A549 treated with CpdA at 1 μM for 4 hours (cell line): ENCODE results near the gene SLC9A4. TPM values are rescaled to one million over a fixed set of nuclear protein-coding genes. Genes with fewer than 3 reads are reported as not detected.

Experiments
- total RNA-seq: library from RNA; stranded (reverse); fragments of 200-300 nt; extraction: Qiagen RNA extraction; gene quantifications from 5 replicates; pipeline ENCODE4 v1.2.3, GENCODE V29; 2022; ENCODE audit warnings: low read depth

Gene SLC9A4
- total RNA-seq, result not detected in 5 replicates

DNA sequence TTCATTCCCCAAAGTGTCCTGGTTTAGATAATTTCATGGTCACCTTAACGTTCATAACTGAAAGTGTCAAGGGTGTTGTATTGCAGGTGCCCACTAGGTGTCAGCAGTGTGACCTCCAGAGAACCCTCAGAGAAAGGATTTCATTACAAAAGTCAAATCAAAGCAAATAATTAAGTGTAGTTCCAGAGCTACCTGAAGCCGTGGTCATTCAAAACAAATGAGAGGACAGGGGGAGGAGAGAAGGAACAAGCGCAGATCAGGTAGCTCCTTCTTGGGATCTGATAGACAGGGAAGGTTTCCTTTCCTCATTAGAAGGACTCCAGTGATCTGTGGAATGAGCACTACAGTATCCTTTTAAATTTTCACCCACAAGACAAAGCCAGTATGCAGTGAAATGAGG, at the start of gene SLC9A4:
Gene SLC9A4, plus strand, starts transcription at position 207 of the 400 bp plus-strand sequence. CDS start 534 bp downstream, outside the sequence.

Other genes with a start within 250 kb of the SLC9A4 start
- gene IL1RL1, start 161.7 kb upstream of the SLC9A4 start, total RNA-seq, result 0.72 to 1.9 TPM (median 1.3 TPM) in 5 replicates
- gene IL18R1, start 117.4 kb upstream of the SLC9A4 start, total RNA-seq, result 0.87 to 1.4 TPM (median 1.1 TPM) in 5 replicates
- 0.03 TPM in 1 of 5 replicates, not detected in the others for gene IL18RAP, start 50.1 kb upstream of the SLC9A4 start, total RNA-seq
- gene SLC9A2, start 146.3 kb downstream of the SLC9A4 start, total RNA-seq, result 3.0 to 3.9 TPM (median 3.3 TPM) in 5 replicates